C4-2B (cell line): Measurements from ENCODE around the gene NYNRIN.

ENCODE experiments used
- H3K27ac ChIP-seq: fragments of 450-650 bp; 2 replicates; pipeline ENCODE4 v1.5.1; 2017
- ZFX ChIP-seq: fragments of 450-650 bp; IDR thresholded peaks from 2 replicates; pipeline ENCODE4 v1.6.1; 2017
- TF ChIP-seq, protein P1 (sequence below): fragments of 450-650 bp; conservative IDR thresholded peaks from 2 replicates; pipeline ENCODE4 v1.5.1; 2017; ENCODE audit warnings: mild to moderate bottlenecking

NYNRIN gene

DNA sequence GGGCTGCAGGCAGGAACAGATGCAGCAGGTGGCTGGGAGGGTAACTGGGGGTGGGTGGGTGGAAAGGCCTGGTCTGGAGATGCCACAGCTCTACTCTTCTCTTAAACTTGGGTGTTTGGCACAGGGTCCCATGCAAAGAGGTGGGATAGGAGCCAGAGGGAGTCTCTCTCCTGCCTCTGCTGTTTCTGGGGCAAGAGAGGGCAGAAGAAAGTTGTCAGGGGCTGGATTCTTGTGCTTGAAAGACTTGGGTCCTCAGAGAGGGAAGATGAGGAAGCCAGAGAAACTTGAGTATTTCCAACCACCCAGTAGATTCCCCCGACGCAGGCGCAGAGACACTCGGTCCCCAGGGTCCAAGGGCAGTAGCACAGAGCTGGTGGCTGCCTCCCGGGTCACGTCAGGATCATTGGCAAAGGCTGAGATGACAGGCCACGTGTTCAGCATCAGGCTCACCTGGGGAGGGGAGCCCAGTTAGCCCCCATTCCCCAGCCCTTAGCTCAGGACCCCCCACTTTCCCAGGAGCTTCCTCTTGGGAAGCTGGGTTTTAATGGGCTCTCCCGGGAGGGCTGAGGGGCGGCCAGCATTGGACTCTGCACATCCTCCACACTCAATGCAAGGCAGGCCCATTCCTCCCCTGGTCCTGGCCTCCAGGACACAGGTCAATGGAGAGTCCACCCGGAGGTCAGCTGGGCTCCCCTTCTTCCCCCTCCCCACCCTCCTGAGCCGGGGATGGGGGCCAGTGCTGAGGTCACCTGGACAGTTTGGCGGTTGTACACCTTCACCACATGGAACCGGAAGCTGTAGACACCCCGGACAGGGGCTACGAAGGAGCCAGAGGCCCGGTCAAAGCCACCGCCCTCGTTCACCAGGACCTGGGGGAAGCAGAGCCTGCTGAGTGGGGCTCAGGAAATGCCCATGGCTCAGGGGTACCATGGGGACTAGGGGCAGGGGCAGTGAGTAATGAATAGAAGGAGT is 29.0 kb downstream of the NYNRIN start:
- TF ChIP-seq ZFX, result no peak
- TF ChIP-seq, protein P1, sequence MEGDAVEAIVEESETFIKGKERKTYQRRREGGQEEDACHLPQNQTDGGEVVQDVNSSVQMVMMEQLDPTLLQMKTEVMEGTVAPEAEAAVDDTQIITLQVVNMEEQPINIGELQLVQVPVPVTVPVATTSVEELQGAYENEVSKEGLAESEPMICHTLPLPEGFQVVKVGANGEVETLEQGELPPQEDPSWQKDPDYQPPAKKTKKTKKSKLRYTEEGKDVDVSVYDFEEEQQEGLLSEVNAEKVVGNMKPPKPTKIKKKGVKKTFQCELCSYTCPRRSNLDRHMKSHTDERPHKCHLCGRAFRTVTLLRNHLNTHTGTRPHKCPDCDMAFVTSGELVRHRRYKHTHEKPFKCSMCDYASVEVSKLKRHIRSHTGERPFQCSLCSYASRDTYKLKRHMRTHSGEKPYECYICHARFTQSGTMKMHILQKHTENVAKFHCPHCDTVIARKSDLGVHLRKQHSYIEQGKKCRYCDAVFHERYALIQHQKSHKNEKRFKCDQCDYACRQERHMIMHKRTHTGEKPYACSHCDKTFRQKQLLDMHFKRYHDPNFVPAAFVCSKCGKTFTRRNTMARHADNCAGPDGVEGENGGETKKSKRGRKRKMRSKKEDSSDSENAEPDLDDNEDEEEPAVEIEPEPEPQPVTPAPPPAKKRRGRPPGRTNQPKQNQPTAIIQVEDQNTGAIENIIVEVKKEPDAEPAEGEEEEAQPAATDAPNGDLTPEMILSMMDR, result no peak
- no peak overlapping the region for H3K27ac ChIP-seq

DNA sequence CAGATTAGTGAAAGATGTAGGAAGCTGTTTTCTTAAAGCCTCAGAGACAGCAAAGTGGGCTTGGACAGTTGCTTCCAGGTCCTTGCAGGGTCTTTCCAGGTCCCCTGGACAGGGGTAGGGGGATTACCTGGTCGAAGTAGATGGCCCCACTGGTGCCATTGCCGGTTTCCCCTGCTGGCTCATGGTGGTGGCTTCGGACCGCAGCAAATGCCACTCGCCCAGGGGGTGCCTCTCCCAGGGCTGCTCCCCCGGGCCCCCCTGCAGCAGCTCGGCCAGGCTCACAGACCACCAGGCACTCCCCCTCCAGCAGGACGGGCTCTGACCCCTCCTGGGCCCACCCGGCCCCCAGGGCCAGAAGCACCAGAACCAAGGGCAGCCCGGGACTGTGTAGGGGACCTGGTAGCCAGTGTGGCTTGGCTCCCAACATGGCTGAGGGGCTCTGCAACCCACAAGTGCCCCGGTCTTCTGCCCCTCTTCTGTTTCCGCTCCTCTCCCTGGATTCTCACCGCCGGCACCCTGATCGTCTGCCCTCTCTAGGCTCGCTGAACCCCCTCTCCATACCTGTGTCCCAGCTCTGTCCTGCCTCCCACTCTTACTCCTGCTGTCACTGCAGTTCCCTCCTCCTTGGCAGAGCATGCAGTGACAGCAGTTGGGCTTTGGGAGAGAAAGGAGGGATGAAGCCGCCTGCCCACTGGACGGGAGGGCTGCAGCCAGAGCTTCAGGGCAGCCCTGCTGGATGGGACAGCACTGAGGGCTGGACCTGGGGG is 30.0 kb downstream of the NYNRIN start:
- TF ChIP-seq, protein P1, result no peak
- TF ChIP-seq ZFX, result no peak
- peak overlapping the region; percentile 74 for H3K27ac ChIP-seq

DNA sequence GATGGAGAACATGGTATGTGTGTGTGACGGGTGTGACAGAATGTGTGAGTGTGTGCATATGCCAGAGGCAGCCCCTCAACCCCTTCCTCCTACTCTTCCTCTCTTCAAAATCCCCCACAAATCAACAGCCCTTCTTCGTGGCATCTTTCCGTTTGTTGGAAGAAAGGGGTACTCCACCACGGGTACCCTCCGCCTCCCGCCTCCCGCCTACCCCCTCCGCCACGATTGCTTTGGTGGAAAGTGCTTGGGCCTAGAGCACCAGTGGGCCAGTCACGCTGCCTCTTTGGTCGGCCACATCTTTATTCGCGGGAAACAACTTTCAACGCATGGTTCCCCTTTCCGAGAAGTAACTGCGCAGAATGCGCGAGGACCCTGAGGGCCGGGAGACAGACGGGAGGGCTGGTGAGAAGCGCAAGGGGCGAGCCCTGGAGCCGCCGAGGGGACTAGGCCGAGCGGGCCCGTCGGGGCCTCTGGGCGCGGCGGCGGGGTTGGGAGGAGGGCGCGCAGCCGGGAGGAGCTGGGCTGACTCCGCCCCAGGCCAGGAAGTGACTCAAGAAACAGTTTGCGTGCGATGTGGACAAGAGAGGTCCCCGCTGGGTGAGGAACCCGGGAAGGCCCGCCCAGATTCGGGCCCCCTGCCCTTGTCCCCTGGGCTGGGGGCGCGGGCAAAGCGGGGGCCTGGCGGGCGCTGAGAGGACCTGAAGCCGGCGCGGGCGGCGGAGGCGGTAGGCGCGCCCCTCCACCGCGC is 30.8 kb downstream of the NYNRIN start, which contains the start of the genes CBLN3 and KHNYN:
Gene CBLN3, minus strand, starts transcription at position 274 of the 748 bp plus-strand sequence. CDS start 614 bp downstream, outside the sequence.
Gene KHNYN, plus strand, starts transcription at position 560 of the 748 bp plus-strand sequence. CDS start 777 bp downstream, outside the sequence.
- peak within 1 kb of the TSS; percentile 74 for H3K27ac ChIP-seq
- TF ChIP-seq, protein P1, result no peak
- peak; percentile 95 for TF ChIP-seq ZFX

DNA sequence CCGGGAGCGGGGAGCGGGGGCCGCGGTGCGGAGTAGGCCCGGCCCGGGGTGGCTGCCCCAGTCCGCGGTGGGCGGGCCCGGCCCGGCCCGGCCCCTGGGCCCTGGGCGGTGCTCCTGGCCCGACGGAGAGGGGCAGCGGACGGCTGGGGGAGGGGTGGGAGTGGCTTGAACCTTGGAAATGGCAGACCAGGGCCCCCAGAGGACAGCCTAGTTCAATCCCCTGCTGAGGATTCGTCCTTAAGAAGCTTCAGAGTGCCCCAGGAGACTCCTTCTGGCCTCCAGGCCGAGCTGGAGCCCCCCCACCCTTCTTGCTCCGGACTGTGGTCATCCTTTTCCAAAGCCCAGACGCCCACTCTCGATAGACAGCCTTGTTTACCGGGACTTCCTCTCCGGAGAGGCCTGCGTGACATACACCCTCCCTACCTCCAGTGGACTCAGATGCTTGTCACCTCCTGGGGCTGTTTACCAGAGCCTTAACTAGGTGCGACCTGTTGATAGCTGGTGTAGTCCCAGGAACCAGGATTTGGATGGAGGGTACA is 31.4 kb downstream of the NYNRIN start:
- peak; percentile 44 for TF ChIP-seq ZFX
- TF ChIP-seq, protein P1, result no peak
- peak overlapping the region; percentile 74 for H3K27ac ChIP-seq

DNA sequence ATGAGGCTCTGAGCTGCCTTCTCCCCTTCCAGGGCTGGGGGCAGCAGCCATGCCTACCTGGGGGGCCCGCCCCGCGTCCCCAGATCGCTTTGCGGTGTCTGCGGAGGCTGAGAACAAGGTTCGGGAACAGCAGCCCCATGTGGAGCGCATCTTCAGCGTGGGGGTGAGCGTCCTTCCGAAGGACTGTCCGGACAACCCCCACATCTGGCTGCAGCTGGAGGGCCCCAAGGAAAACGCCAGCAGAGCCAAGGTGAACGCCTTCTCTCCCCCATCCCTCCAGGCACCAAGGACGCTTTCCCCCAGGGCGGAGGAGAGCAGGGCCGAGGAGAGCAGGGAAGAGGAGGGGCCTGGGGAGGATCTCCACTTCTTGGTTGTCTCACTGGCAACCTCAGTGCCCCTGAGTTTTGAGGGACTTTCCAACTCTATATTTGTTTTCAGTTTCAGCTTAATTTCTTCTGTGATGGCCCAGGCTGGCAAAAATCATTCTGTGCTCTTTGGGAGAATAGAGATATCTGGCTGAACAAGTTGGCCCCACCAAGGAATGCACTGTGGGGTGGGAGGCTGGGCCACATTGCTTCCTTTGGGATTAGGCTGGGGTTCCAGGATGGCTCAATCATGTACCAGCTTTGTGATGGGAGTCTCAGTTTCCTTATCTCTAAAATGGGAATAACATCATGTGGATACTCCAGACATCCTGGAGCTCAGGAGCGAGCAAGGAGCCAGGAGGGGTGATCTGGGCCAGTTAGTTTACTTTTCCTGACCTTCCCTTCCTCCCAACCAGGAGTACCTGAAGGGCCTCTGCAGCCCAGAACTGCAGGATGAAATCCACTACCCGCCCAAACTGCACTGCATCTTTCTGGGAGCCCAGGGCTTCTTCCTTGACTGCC is 32.1 kb downstream of the NYNRIN start:
- H3K27ac ChIP-seq, result peak overlapping the region; percentile 74
- TF ChIP-seq ZFX, result no peak

DNA sequence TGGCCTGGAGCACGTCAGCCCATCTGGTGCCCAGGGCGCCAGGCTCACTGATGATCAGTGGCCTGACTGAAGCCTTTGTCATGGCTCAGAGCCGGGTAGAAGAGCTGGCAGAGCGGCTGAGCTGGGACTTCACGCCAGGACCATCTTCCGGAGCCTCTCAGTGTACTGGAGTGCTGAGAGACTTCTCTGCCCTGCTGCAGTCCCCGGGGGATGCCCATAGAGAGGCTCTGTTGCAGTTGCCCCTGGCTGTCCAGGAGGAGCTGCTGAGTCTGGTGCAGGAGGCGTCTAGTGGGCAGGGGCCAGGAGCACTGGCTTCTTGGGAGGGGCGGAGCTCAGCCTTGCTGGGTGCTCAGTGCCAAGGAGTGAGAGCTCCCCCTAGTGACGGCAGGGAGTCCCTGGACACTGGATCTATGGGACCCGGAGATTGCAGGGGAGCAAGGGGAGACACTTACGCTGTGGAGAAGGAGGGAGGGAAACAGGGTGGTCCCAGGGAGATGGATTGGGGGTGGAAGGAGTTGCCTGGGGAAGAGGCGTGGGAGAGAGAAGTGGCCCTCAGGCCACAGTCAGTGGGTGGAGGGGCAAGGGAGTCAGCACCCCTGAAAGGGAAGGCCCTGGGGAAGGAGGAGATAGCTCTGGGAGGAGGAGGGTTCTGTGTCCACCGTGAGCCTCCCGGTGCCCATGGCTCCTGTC is 32.9 kb downstream of the NYNRIN start:
- TF ChIP-seq, protein P1, result peak; percentile 91
- no peak for TF ChIP-seq ZFX
- peak overlapping the region; percentile 74; the same call in 1 of the 2 replicates for H3K27ac ChIP-seq
